GM21576 (cell line): ENCODE measurements around the gene C1QTNF5.
"Not testable (repeated sequence)": the region's sequence is repeated elsewhere in the genome, so short reads cannot be mapped to it uniquely, and the experiment has no call there.

Source experiments
- ATAC-seq: cut with Tn5 transposase; IDR thresholded peaks from one replicate; pipeline ENCODE4 v1.9.1; 2021; ENCODE audit warnings: mild to moderate bottlenecking, moderate library complexity; ENCODE audit not compliant: unreplicated experiment

The C1QTNF5 gene, protein sequence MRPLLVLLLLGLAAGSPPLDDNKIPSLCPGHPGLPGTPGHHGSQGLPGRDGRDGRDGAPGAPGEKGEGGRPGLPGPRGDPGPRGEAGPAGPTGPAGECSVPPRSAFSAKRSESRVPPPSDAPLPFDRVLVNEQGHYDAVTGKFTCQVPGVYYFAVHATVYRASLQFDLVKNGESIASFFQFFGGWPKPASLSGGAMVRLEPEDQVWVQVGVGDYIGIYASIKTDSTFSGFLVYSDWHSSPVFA

DNA sequence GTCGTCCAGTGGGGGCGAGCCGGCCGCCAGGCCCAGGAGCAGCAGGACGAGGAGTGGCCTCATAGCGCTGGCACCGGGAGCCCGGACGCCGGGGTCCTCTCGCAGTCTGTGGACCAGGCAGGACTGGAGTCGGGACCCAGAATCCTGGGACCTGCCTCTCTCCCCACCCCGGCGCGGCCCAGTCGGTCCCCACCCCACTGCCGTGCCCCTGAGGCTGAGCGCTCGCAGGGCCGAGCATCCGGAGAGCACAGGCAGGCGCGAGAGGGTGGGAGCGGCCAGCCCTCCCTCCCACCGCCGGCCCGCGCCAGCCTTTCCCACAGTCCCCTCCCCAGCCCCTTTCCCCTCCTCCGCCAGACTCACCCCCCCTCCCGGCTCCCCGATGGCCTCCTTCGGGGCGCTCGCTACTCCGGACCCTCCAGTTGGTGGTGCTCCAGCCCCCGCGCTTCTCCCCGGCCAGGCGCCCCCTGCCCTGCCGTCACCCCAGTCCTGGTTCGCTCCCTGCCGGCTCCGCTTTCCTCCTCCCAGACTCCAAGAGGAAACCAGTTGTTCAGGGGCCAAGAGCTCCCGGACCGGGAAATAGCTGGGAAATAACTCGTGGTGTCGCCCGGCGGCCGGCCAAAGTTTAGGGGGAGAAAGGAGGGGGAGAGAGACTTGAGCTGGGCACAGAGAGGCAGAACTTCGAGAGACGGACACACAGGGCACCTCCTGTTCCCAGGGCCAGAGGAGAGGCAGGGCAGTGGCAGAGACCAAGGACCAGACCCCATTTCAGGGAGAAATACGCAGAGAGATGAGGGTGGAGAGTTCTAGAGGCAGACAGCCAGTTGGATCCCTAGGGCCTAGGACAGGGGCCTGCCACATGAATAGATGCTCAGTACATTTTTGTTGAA, at the start of gene C1QTNF5:
TSS of gene C1QTNF5 (minus strand) at position 549 of the 887 bp plus-strand sequence. CDS start at position 63, 486 bp downstream.
- no peak for ATAC-seq

DNA sequence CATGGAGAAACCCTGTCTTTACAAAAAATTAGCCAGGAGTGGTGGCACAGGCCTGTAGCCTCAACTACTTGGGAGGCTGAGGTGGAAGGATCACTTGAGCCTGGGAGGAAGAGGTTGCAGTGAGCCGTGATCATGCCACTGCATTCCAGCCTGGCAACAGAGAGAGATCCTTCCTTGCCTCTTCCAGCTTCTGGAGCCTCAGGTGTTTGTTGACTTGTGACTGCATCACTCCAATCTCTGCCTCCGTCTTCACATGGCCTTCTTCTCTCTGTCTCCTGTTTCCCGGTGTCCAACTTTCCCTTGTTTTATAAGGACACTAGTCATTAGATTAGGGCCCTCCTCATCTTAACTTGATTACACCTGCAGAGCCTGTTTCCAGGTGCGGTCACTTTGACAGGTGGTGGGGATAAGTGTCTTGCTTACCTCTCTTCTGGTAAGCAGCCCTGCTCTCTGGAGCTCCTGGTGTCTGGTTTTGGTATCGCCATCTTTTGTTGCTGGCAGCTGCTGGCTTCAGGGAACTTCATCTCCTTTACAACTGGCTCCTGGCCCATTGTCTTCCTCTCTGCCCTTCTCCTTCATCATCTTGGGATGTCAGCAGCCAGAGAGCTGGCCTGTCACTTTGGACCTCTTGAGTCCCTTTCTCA, 49.0 kb upstream of the C1QTNF5 start:
- ATAC-seq, result no peak

DNA sequence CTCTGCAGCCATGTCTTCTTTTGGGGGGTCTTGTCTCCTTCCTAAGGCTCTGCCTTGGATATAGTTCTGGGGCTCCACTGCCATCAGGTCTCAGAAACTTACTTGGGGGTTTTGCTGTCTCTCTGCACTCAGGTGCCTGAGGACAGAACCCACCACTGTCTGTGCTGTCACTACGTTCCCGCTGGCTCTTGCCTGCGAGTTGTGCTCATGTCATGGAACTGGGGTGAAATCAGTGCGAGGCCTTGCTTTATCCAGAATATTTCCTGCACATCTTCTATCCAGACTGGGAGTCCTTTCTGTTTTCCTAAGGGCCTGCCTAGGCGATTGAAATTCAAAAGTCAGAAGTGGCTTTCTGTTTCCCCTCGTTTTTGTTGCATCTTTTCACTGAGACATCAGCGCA, 47.4 kb upstream of the C1QTNF5 start:
- ATAC-seq, result no peak

DNA sequence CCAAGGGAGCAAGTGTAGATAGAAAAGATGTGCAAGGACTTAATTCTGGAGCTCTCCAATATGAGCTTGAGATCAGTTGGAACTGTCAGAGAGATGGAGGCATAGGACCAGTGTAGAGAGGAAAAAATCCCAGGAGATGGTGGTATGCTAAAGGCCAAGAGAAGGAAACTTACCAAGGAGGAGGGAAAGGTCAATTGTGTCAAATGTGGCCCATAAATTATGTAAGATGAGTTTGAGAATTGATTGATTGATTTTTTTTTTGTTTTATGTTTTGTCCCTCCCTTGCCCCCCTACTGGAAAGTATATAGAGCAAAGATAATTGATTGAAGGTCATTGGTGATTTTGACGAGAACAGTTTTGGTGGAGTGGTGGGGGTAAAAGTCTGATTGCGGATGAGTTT, 43.6 kb upstream of the C1QTNF5 start:
- ATAC-seq, result no peak

DNA sequence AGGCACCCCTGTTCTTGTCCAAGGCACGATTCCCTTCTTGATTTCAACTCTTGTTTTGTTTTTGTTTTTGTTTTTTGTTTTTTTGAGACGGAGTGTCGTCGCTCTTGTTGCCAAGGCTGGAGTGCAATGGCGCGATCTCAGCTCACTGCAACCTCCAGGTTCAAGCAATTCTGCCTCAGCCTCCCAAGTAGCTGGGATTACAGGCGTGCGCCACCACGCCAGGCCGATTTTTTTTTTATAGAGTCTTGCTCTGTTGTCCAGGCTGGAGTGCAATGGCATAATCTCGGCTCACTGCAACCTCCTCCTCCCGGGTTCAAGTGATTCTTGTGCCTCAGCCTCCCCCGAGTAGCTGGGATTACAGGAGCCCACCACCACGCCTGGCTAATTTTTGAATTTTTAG, 41.8 kb upstream of the C1QTNF5 start:
- not testable (repeated sequence) for ATAC-seq

DNA sequence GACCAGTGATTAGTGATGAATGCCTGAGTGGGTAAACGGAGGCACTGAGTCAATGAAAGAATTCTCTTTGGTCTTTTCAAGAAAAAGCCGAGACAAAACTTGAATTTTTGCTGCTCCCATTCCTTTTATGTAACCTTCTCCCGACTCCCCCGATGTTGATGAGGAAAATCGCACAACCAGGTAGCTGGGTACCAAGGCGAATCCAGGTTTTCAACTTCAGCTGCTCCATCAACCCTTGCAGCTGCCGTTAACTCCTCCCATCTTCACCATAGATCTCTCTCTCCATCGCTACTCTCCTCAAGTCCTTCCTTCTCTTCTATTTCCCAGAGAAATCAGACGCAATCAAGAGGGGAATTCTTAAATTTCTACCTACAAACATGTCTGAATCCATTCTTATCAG, 41.4 kb upstream of the C1QTNF5 start:
- no peak for ATAC-seq

DNA sequence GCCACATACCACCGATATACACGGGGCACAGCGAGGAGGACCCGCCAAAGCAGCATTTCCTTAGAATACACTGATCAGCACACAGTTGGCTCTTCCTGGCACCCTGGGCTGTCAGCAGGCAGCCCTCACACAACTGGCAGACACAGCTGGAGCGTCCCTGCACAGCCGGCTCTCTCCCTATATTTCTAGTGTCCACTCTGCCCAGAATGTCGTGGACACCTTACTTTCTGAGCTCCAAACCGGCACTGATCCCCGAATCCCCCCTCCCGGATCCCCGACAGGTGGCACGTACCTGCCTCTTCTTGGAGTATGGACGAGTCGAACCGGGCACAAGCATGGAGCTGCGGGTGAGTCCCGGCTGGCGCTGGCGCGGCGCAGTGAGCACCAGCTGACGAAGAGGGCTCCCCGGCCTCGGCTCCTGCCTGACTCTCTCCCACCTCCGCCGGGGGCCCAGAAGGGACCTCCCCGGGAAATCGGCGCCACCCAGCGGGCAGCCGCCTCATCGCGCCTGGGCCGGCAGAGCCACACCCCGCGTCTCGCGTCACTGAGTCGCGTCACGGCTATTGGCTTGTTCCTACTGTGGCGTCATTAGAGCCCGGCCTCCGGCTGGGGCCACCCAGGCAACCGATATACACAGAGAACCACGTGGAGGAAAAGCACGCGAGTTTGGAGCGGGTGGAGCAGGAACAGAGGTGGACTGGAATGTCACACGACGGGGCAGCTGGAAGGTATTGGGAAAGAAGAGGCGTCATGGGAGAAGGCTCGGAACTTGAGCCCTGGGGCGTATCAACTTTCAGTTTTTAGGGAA, 40.7 kb upstream of the C1QTNF5 start, which contains the start of gene USP2:
TSS of gene USP2 (minus strand) at position 510 of the 808 bp plus-strand sequence. CDS start 8,210 bp downstream, outside the sequence.
- peak; percentile 98 for ATAC-seq

DNA sequence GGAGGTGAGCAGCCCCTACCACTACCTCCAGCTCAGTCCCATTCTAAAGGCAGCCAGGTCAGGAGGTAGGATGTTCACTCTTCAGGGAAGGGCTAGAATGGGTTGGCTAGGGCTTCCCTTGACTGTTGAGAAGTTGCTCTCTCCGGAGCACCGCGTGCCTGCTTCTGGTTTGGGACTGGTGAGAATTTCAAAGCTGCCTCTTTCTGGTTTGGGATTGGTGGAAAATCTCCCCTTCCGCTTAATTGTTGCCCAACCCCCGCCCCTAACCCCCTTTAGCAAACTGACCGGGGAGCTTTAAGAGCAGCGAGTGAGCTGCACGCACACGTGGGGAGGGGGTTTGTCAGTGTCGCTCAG, 40.1 kb upstream of the C1QTNF5 start:
- ATAC-seq, result no peak

DNA sequence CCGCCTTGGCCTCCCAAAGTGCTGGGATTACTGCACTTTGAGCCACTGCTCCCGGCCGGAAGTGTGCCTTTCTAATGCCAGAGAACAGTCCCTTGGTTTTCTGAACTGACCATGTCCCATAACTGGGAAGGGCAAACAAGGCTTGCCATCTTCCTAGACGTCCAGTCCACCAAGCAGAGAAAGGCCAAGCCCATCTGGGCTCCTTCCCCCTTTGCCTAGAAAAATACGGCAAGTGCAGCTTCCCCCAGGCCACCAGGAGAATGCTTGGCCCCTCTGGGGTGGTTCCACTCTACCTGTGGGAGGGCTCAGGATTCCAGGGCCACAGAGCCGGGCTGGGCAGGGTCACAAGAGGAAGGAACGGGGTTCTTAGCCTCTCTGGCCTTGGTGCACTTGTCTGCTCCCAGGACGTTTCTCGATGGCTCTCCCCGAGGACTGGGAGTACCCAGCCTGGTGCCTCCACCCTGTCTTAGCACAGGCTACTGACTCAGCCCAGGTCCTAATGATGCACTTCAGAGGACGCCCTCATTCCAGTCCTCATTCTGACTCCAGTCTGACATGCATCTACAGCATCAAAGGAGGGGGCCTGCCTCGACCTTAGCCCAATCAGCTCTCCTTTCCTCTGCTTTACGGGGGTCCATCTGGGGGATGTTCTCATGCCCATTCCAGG, 39.6 kb upstream of the C1QTNF5 start:
- ATAC-seq, result no peak

DNA sequence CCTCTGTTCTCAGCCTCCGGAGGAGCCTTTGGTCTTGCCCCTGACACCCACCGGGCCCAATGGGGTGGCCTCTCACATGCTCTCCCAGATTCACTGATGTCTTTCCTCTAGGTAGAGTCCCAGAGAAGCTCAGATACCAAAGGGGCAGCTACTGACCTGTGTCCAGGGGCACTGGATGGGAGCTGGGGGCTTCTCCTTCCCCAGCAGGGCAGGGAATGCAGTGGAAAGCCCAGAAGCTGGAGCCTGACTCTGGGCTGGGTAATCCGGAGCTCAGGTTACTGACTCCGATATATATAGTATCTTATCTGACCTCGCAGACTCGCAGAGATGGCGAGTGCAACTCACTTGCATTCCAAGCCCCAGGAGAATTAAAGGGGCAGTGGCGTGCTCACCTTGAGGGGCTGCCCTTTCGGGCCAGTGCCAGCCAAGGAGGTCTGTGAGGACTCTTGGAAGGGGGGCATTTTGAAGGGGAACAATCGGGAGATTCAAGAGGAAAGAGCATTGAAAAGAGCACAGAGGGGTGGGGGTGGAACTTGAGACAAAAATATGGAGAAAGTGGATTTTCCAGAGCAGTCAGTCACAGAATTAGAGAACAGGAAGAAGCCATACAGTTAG, 38.3 kb upstream of the C1QTNF5 start:
- no peak for ATAC-seq

DNA sequence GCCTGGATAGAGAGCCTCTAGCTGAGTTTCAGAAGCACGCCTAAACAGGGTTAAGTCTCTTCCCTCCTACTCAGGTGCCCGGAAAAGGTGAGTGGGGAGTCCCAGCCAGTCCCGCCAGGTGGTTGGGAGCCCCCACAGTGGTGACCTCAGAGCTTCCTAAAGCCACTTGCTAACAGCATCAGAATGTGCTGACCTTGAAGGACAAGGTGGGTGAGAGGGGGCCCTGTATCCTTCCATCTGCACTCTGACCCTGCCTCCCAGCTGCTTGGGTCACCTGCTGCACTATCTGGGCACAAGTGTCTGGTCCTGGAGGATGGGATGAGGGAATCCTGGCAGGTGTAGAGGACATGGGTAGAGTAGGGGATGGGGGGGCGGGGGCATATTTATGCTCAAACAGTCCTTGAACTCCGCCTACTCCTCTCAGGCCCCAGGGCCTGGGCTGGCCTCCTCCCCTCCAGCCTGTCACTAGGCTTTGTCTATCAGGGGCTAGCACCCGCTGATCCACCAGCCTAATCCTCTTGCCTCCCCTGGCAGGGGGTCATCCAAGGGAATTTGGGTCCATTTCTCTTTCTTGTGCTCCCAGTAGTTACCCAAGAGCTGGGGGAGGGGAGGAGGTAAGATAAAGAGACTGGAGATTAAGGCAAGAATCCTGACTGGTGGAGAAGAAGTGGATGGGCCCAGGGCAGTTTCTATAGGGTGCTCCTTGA, 37.4 kb upstream of the C1QTNF5 start:
- no peak for ATAC-seq

DNA sequence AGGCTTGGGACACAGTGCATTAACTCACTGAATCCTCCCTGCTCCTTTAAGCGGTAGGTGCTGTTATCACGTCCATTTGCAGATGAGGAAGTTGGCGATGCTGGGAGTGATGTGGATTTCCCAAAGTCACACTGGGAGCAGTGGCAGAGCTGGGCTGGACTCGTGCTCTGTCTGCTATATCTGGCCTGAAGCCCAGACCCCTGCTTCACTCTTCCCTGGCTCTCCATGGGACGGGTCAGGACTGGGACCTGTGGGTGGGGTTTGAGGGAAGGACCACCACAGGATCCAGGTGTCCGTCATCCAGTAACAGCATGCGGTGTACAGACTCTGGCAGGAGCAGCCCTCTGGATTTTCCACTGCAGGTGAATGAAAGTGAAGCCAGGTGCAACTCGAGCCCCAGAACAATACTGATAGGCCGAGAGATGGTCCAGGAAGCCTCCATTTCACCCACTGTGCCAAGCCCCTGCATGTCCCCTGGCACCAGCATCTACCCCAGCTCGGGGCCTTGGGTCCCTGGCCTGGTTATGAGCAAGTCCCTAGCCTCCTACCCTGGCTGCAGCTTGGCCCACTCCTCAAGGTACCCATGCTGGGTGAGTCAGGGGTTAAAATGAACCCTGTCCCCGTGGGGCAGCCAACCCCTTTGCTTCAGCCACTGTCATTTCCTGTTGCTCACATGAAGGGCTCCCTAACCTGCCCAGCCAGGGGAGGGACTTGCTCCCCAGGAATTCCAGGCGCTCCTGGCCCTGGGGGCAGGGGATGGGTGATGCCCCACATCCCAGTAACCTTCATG, 36.6 kb upstream of the C1QTNF5 start:
- no peak for ATAC-seq

DNA sequence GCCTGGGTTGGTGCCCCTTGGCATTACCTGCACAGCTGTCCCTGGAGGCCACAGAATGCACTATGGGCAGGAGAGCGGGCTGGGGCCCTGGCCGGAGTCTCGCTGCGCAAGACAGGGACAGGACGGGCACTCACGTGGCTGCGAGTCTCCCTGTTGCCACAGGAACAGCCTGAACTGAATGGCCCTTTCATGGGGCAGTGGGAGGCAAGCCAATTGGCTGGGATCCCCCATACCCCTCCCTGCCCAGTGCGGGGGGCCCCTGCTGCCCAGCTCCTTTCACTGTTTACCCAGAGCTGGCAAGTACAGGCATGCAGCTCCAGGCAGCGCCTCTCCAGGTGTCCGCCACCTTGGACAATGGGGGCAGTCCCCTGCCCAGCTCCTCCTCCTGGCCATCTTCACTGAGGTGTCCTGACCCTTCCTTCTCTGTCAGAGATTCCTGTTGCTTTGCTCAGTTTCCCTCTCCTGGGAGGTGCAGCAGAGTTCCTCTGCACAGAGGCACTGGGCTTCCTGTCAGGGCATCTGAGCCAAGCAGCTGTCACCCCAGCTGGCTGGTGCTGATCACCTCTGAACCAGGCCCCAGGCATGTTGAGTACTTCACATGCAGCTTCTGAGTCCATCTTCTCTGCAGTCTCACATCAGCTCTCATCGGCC, 35.6 kb upstream of the C1QTNF5 start:
- no peak for ATAC-seq

DNA sequence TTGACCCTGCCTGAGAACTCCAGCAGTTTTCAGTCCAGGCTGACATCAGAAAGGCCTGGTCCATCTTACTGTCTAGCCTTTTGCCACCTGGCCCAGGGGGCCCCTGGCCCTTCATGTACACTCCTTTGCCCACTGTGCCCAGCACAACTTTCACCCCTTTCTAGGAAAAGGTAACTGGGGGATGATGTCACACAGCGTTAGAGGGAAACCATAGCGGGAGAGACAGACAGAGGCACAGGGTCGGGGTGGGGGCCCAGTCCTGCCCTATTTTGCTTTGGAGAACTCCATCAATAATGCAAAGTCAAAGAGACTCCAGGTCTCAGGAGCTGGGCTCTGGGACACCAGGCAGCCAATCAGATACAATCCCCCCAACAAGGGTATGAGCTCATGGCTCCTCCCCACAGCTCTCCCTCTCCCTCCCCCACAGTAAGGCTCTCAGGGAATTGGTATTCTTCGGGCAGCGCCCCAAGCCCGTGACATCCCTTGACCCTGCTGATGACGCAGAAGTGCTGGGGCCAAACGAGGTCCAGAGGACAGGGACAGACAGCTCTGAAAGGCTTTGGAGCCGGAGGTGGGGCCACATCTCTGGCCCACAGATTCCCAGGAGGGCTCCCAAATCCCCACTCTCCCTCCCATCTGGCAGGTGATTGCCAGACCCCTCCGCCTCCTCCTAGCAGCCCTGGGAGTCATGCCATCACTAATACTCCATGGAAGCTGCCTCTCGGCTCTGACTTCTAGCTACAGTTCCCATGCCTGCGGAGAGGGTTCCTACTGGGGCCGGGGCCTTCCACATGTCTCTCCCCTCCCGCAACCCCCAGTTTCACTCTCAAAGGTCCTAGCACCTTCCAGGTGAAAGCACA, 34.9 kb upstream of the C1QTNF5 start:
- ATAC-seq, result no peak

DNA sequence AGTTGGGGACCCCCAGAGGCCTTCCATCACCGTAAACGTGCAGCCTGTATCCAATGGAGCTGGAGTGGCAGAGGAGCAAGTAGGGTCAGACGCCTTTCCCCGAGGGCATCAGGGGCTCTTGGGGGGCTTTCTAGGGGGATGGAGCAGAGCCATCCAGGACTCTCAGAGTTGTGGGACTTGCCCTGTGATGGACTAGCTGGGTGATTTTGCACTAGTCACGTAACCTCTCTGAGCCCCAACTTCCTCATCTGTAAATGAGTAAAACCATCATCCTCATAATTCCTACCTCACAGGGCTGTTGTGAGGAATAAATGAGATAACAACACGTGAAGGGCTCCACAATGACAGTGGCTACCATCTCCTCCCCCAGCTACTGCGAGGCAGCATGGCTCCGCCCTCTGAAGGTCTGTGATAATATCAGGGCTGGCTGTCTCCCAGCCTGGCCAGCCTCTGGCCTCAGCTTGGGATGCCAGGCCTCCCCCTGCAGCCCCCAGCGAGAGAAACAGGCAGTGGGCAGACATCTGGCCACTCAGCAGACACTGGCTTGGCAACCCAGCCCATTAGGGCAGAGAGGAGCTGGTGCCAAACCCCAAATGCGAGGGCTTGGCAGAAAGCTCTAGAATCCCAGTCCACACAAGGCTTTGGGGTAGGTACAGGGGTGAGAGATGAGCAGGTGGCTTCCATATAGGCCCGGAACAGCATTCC, 34.1 kb upstream of the C1QTNF5 start:
- no peak for ATAC-seq

DNA sequence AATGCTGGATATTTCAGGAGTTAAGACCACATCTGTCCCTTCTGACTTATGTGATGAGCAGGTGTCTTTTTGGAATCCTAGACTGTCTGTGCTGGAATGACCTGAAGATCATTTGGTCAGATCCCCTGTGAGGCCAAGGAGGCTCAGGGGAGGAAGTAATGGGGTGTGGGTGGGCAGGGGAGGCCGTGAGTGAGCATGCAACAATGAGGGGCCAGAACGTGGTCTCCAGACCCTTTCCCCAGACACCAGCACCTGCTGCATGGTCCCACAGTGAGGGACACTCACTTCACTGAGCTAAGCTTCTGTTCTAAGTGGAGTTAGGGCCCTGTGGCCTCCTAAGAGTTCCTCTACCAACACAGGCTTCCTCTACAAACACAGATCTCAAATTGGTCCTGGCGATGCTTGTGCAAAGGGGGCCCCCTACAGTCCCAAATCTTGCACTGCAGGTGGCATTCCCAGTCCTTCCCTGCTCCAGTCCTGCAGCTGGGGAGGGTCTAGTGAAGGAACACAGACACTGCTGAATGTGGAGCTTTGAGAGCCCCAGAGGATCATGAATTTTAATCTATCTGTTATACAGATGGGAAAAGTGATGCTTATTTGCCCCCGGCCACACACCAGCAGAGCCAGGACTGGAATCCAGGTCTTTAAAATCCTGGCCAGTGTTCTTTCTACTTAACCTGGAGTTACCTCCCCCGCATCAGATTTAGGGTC, 33.4 kb upstream of the C1QTNF5 start:
- ATAC-seq, result no peak
